Left lung (tissue), 10 donors: Measurements from ENCODE around the gene AP2B1. TPM values are rescaled to one million over a fixed set of nuclear protein-coding genes. Genes with fewer than 3 reads are reported as not detected.

Source experiments
- ATAC-seq: fragments of 200-7000 bp; cut with Tn5 transposase; one replicate; pipeline ENCODE4 v1.9.1; 2020; ENCODE audit warnings: moderate library complexity
- DNase-seq, 4 donors: peaks; one replicate each; pipeline ENCODE4 v3.0.0-alpha.2; 2013 to 2020
- H3K27ac ChIP-seq, 2 donors: fragments of 200-600 bp; sonication (generic) in 1 of 2; one replicate each; pipeline versions ENCODE4 v1.5.0 to v1.8.0; 2020 to 2021
- H3K27me3 ChIP-seq, 2 donors: fragments of 200-600 bp; sonication (generic) in 1 of 2; one replicate each; pipeline versions ENCODE4 v1.5.0 to v1.8.0; 2020 to 2021
- H3K36me3 ChIP-seq, 2 donors: fragments of 200-600 bp; sonication (generic) in 1 of 2; one replicate each; pipeline versions ENCODE4 v1.5.0 to v1.8.0; 2020 to 2021
- H3K4me1 ChIP-seq, 2 donors: fragments of 200-600 bp; one replicate each; pipeline ENCODE4 v1.8.0; 2021
- H3K4me3 ChIP-seq, 2 donors: fragments of 200-600 bp; sonication (generic) in 1 of 2; one replicate each; pipeline versions ENCODE4 v1.5.0 to v1.8.0; 2020 to 2021; ENCODE audit warnings: mild to moderate bottlenecking in 1 of 2
- H3K9me3 ChIP-seq, 2 donors: fragments of 200-600 bp; sonication (generic) in 1 of 2; one replicate each; pipeline versions ENCODE4 v1.5.0 to v1.8.0; 2020 to 2021
- CTCF ChIP-seq, 2 donors: fragments of 200-600 bp; sonication (generic) in 1 of 2; IDR thresholded peaks; one replicate each; pipeline versions ENCODE4 v1.5.0 to v1.8.0; 2021; ENCODE audit warnings: antibody characterized with exemption in 2 of 2
- intact Hi-C, 2 donors: fragments of 100-400 bp; cut with DNase I; formaldehyde crosslinking; loops; one replicate each; pipeline versions ENCODE4 v1.11.2 to v1.14.2; 2022
- polyA plus RNA-seq, 6 donors: library from polyadenylated mRNA; unstranded; fragments of 120-200 nt; gene quantifications; one replicate each; pipeline ENCODE4 v1.2.1, GENCODE V29; 2013; ENCODE audit not compliant: insufficient read length in 6 of 6
- total RNA-seq, 2 donors: library from RNA; stranded (reverse); fragmentation: NEBNext Ultra II Directional; extraction: Animal tissue kit (Norgen Biotek cat#: 25700); gene quantifications; one replicate each; pipeline ENCODE4 v1.2.1, GENCODE V29; 2021
- donor health status: DM: no; HTN: yes; CAD: no.
- donor health status: DM: no; HTN: no; CAD: no.

AP2B1 gene
- total and polyA plus RNA-seq, 8 donors, result 132 to 195 (median 154) TPM

GRCh38 chr17:35752471-35752870 lies 165.3 kb downstream of the AP2B1 start:
- Histone ChIP-seq H3K4me1 (peaks cover 0 to 5% of the 10 kb centered on the region in 2 donors), H3K9me3 (no peaks in the 10 kb centered on the region), H3K27ac (no peak overlapping the region), H3K36me3 (no peaks in the 10 kb centered on the region), H3K4me3 (no peak overlapping the region), H3K27me3 (peaks cover 6 to 60% of the 10 kb centered on the region in 2 donors)
- intact Hi-C loops, result no loop called here
- peak in 1 of 4 donors; percentile 74 for DNase-seq
- no peak for TF ChIP-seq CTCF (IDR thresholded peaks at IDR 0.05)
- peak; percentile 8 for ATAC-seq

- intact Hi-C loops, result no loop called here
- peak; percentile 18 for ATAC-seq
- peaks cover 6 to 53% of the 10 kb centered on the region in 2 donors for H3K27me3 ChIP-seq
Observed at GRCh38 chr17:35752945-35753764, 166.0 kb downstream of the AP2B1 start, which contains the start of gene GAS2L2. TSS of gene GAS2L2 (minus strand) at chr17:35753239. CDS start at chr17:35752850, 389 bp downstream.

DNA sequence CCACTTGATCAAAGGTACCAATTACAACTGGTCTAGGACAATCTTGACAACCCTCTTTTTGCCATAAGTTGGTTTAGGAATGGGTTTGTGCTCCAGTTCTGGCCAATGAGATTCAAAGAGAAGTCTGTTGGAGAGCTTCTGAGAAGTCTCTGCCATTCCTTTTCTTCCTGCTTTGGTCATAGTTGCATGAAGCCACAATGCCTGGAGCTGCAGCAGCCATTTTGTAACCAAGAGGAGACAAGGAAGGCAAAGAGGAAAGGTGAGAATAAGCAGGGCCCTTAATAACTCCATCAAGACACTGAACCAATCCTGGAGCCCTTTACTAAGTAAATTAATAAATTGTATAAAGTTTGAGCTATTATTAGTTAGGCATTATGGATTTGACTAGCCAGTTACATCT lies 170.1 kb downstream of the AP2B1 start:
- no peaks in the 10 kb centered on the region for H3K36me3 ChIP-seq
- H3K27me3 ChIP-seq, result peaks cover 0 to 13% of the 10 kb centered on the region in 2 donors
- no peak overlapping the region for H3K4me3 ChIP-seq
- no peak overlapping the region for H3K27ac ChIP-seq
- ATAC-seq (no peak), DNase-seq (no peak)
- TF ChIP-seq CTCF (IDR thresholded peaks at IDR 0.05), result no peak
- intact Hi-C loops, result no loop called here
- no peaks in the 10 kb centered on the region for H3K4me1 ChIP-seq
- H3K9me3 ChIP-seq, result no peaks in the 10 kb centered on the region

More at GRCh38 chr17:35752945-35753764, 166.0 kb downstream of the AP2B1 start, which contains the start of gene GAS2L2:
- Histone ChIP-seq H3K36me3 (no peaks in the 10 kb centered on the region), H3K4me3 (no peak within 1 kb of the TSS), H3K27ac (no peak within 1 kb of the TSS), H3K9me3 (no peaks in the 10 kb centered on the region), H3K4me1 (peaks cover 0 to 5% of the 10 kb centered on the region in 2 donors)
- no peak for TF ChIP-seq CTCF (IDR thresholded peaks at IDR 0.05)
- peak in 1 of 4 donors; percentile 47 for DNase-seq

DNA sequence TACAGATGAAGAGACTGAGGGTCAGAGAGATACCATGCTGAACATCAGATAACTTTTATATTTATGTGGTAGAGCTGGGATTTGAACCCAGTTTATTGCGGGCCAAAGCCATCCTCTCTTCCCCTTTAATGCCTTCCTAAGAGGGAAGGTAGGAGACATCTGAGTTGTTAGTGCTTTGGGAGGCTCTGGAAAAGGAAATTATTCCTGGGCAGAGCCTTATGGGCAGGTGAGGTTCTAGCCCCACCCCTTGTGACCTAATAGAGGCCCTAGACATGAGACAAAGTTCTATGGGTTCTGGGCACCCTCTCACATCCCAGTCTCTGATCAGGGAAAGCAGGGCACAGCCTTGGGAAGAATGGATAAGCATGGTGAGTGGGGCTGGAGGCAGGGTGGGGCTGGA lies 173.5 kb downstream of the AP2B1 start, which contains the start of gene C17orf50:
TSS of gene C17orf50 (plus strand) at position 301 of the 400 bp plus-strand sequence. CDS start at position 356, 55 bp downstream.
- no peak within 1 kb of the TSS for H3K27ac ChIP-seq
- TF ChIP-seq CTCF (IDR thresholded peaks at IDR 0.05), result no peak
- DNase-seq (no peak), ATAC-seq (no peak)
- no peak within 1 kb of the TSS for H3K4me3 ChIP-seq
- peaks cover 5 to 17% of the 10 kb centered on the region in 2 donors for H3K4me1 ChIP-seq
- no peaks in the 10 kb centered on the region for H3K9me3 ChIP-seq
- no peaks in the 10 kb centered on the region for H3K36me3 ChIP-seq
- intact Hi-C loops, result no loop called here
- H3K27me3 ChIP-seq, result peaks cover 0 to 14% of the 10 kb centered on the region in 2 donors

DNA sequence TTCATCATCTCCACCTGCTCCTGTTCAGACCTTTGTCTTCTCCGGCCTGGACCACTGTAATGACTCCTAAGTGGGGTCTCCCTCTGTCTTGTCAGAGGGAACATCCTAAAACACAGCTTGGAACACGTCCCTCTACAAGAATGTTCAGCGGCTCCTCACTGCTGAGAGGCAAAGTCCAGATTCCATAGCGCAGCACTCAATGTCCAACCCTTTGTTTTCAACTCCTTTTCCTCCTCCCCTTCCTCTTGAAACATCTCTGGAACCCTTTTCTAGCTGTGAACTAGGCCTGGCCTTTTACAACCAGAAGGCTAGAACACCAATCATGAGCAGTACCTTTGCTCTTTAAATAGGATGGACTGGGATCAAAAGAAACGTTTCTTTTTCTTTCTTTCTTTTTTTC lies 174.5 kb downstream of the AP2B1 start:
- DNase-seq, result no peak
- no peak overlapping the region for H3K27ac ChIP-seq
- no peak for TF ChIP-seq CTCF (IDR thresholded peaks at IDR 0.05)
- H3K4me3 ChIP-seq, result no peak overlapping the region
- no peak for ATAC-seq
- intact Hi-C loops, result no loop called here
- no peaks in the 10 kb centered on the region for H3K9me3 ChIP-seq
- peaks cover 5 to 17% of the 10 kb centered on the region in 2 donors for H3K4me1 ChIP-seq
- H3K36me3 ChIP-seq, result no peaks in the 10 kb centered on the region
- peaks cover 0 to 14% of the 10 kb centered on the region in 2 donors for H3K27me3 ChIP-seq
